Activated CD4-positive, alpha-beta T cell treated with anti-CD3 and anti-CD28 coated beads for 24 hours (primary cell): Measurements from ENCODE around the gene ZNRF3.
"Not testable (repeated sequence)": the region's sequence is repeated elsewhere in the genome, so short reads cannot be mapped to it uniquely, and the experiment has no call there.

ENCODE experiments used
- DNase-seq, 2 donors: peaks; one replicate each; pipeline ENCODE4 v3.0.0-alpha.2; 2020; ENCODE audit warnings: low read depth in 2 of 2

ZNRF3 gene

GRCh38 chr22:28984482-28985158 lies 101.2 kb downstream of the ZNRF3 start:
- no peak for DNase-seq

- no peak for DNase-seq
Observed at GRCh38 chr22:28985581-28986290, 102.4 kb downstream of the ZNRF3 start.

GRCh38 chr22:28986366-28986765 lies 103.0 kb downstream of the ZNRF3 start:
- no peak for DNase-seq

GRCh38 chr22:28988457-28988856 lies 105.1 kb downstream of the ZNRF3 start:
- DNase-seq, result no peak

GRCh38 chr22:28989035-28989464 lies 105.7 kb downstream of the ZNRF3 start:
- DNase-seq, result peak in 1 of 2 donors; percentile 19

- no peak for DNase-seq
Observed at GRCh38 chr22:28989484-28989883, 106.1 kb downstream of the ZNRF3 start.

- no peak for DNase-seq
Observed at GRCh38 chr22:28989912-28990311, 106.5 kb downstream of the ZNRF3 start.

- DNase-seq, result no peak
Observed at GRCh38 chr22:28992565-28993356, 109.4 kb downstream of the ZNRF3 start.

- DNase-seq, result no peak
Observed at GRCh38 chr22:28994522-28994921, 111.2 kb downstream of the ZNRF3 start.

GRCh38 chr22:28995551-28995950 lies 112.2 kb downstream of the ZNRF3 start:
- DNase-seq, result no peak

GRCh38 chr22:28997342-28997741 lies 114.0 kb downstream of the ZNRF3 start:
- DNase-seq, result no peak

GRCh38 chr22:28998681-28999080 lies 115.3 kb downstream of the ZNRF3 start:
- no peak for DNase-seq

- DNase-seq, result no peak
Observed at GRCh38 chr22:28999510-28999909, 116.1 kb downstream of the ZNRF3 start.

- DNase-seq, result no peak
Observed at GRCh38 chr22:28999919-29000556, 116.7 kb downstream of the ZNRF3 start.

- no peak for DNase-seq
Observed at GRCh38 chr22:29000641-29001040, 117.3 kb downstream of the ZNRF3 start.

GRCh38 chr22:29002603-29003002 lies 119.2 kb downstream of the ZNRF3 start:
- DNase-seq, result no peak

GRCh38 chr22:29003552-29003951 lies 120.2 kb downstream of the ZNRF3 start:
- no peak for DNase-seq

- no peak for DNase-seq
Observed at GRCh38 chr22:29003975-29004646, 120.7 kb downstream of the ZNRF3 start.

GRCh38 chr22:29004647-29005371 lies 121.4 kb downstream of the ZNRF3 start:
- DNase-seq, result no peak

GRCh38 chr22:29005754-29006153 lies 122.4 kb downstream of the ZNRF3 start:
- DNase-seq, result not testable (repeated sequence)

GRCh38 chr22:29006346-29006745 lies 123.0 kb downstream of the ZNRF3 start:
- no peak for DNase-seq
